Nephron progenitor cell (in vitro differentiated cells): ENCODE results near the gene KCND3.

Experiments used
- DNase-seq: peaks from one replicate; pipeline ENCODE4 v3.0.0; 2021
- H3K27ac Mint-ChIP-seq: 2 replicates; pipeline ENCODE4 v1.8.0; 2021; ENCODE audit warnings: mild to moderate bottlenecking, moderate library complexity, mixed read lengths
- H3K27me3 Mint-ChIP-seq: 2 replicates; pipeline ENCODE4 v1.8.0; 2021; ENCODE audit warnings: mild to moderate bottlenecking, low read depth, mixed read lengths; ENCODE audit not compliant: poor library complexity
- H3K36me3 Mint-ChIP-seq: 2 replicates; pipeline ENCODE4 v1.8.0; 2021; ENCODE audit warnings: low read depth, mixed read lengths
- H3K4me1 Mint-ChIP-seq: 2 replicates; pipeline ENCODE4 v1.8.0; 2021; ENCODE audit warnings: mixed read lengths
- H3K4me3 Mint-ChIP-seq: 2 replicates; pipeline ENCODE4 v1.8.0; 2021; ENCODE audit warnings: mild to moderate bottlenecking, moderate library complexity, mixed read lengths
- H3K9me3 Mint-ChIP-seq: 2 replicates; pipeline ENCODE4 v1.8.0; 2021; ENCODE audit warnings: mild to moderate bottlenecking, moderate library complexity, mixed read lengths
- TF ChIP-seq, protein P1 (sequence below): fragments of 200-600 bp; sonication (generic); IDR thresholded peaks from 2 replicates; pipeline ENCODE4 v1.5.0; 2021; ENCODE audit warnings: antibody characterized with exemption

Gene KCND3

DNA sequence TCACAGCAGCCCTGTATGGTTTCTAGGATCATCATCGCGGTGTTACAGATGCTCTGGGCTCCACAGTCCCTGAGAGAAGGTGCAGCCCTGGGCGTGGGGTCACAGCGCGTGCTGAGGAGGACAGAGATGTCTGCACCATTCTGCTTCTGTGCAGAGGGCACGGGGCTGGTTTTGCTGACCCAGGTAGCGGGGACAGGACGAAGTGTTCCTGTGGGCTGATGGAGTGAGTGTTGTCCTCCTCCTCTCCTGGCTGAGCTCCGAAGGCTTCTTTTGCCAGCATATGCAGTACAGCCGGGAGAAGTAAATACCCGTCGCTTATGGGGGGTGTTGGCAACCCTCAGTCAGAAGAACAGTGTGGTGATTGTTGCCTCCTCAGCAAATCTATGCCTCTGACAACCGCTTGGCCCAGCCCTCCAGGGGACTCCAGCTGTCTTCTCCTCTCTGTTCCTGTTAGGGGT, 132.2 kb downstream of the KCND3 start:
- H3K4me3 Mint-ChIP-seq = no peak overlapping the region
- DNase-seq = no peak
- no peaks in the 10 kb centered on the region for H3K36me3 Mint-ChIP-seq
- no peaks in the 10 kb centered on the region for H3K4me1 Mint-ChIP-seq
- H3K9me3 Mint-ChIP-seq = no peaks in the 10 kb centered on the region
- no peak overlapping the region for H3K27ac Mint-ChIP-seq
- peaks cover 35% of the 10 kb centered on the region for H3K27me3 Mint-ChIP-seq
- TF ChIP-seq, protein P1, sequence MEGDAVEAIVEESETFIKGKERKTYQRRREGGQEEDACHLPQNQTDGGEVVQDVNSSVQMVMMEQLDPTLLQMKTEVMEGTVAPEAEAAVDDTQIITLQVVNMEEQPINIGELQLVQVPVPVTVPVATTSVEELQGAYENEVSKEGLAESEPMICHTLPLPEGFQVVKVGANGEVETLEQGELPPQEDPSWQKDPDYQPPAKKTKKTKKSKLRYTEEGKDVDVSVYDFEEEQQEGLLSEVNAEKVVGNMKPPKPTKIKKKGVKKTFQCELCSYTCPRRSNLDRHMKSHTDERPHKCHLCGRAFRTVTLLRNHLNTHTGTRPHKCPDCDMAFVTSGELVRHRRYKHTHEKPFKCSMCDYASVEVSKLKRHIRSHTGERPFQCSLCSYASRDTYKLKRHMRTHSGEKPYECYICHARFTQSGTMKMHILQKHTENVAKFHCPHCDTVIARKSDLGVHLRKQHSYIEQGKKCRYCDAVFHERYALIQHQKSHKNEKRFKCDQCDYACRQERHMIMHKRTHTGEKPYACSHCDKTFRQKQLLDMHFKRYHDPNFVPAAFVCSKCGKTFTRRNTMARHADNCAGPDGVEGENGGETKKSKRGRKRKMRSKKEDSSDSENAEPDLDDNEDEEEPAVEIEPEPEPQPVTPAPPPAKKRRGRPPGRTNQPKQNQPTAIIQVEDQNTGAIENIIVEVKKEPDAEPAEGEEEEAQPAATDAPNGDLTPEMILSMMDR = no peak

- Mint-ChIP-seq H3K27me3 (peaks cover 39% of the 10 kb centered on the region), H3K27ac (peak overlapping the region; percentile 65), H3K4me1 (no peaks in the 10 kb centered on the region), H3K36me3 (no peaks in the 10 kb centered on the region), H3K4me3 (no peak overlapping the region), H3K9me3 (no peaks in the 10 kb centered on the region)
- TF ChIP-seq, protein P1 = no peak
- DNase-seq = no peak
These were observed 132.9 kb downstream of the KCND3 start for GRCh38 chr1:111856411-111857185.

GRCh38 chr1:111855260-111855659, 134.2 kb downstream of the KCND3 start:
- no peaks in the 10 kb centered on the region for H3K4me1 Mint-ChIP-seq
- TF ChIP-seq, protein P1 = no peak
- DNase-seq = no peak
- H3K36me3 Mint-ChIP-seq = no peaks in the 10 kb centered on the region
- no peak overlapping the region for H3K27ac Mint-ChIP-seq
- H3K4me3 Mint-ChIP-seq = no peak overlapping the region
- H3K9me3 Mint-ChIP-seq = no peaks in the 10 kb centered on the region
- H3K27me3 Mint-ChIP-seq = peaks cover 48% of the 10 kb centered on the region

DNA sequence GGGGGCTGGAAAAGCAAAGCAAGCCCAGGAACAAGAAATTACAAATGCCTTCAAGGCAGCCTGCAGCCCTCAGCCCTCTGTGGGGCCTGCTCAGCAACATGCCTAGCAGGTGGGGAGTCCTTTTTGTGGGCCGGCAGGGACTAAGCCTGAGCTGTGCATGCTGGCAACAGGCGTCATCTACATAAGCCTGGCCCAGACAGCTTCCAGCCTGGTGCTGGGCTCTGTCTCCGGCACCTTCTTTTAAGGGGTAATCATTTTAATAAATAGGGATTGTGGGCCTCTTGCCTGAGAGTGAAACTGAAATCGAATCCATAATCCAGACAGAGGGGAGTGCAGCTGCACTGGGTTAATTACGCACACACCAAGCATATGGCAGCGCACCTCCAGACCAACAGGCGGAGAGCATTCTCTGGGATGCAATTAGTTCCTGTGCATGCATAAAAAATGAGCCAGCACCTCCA, 137.2 kb downstream of the KCND3 start:
- H3K4me1 Mint-ChIP-seq = no peaks in the 10 kb centered on the region

DNA sequence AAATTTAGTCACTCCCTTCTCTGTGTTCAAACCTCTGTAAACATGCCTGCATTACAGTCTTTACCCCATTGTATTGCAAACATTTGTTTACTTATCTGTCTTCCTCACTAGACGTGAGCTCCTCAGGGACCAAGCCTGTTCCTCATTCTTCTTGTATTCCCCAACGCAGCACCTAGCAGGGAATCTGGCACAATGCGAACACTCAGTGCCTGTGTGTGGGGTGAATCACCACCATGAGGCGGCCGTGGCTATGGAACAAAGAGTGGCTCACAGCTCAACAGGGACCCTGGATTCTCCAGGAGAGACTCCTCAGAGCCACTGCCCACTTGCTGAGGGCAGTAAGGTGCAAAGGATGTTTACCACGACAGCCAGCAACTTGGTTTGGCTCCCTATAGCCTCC, 137.9 kb downstream of the KCND3 start:
- Mint-ChIP-seq H3K27ac (no peak overlapping the region), H3K4me3 (no peak overlapping the region), H3K36me3 (no peaks in the 10 kb centered on the region), H3K4me1 (no peaks in the 10 kb centered on the region), H3K9me3 (no peaks in the 10 kb centered on the region), H3K27me3 (peaks cover 39% of the 10 kb centered on the region)
- TF ChIP-seq, protein P1 = no peak
- no peak for DNase-seq

More for the DNA sequence above, 137.2 kb downstream of the KCND3 start:
- Mint-ChIP-seq H3K27me3 (peaks cover 39% of the 10 kb centered on the region), H3K4me3 (no peak overlapping the region), H3K36me3 (no peaks in the 10 kb centered on the region), H3K27ac (no peak overlapping the region), H3K9me3 (no peaks in the 10 kb centered on the region)
- TF ChIP-seq, protein P1 = no peak
- no peak for DNase-seq

GRCh38 chr1:111850109-111850508, 139.4 kb downstream of the KCND3 start:
- no peak for DNase-seq
- Mint-ChIP-seq H3K4me1 (no peaks in the 10 kb centered on the region), H3K9me3 (no peaks in the 10 kb centered on the region), H3K4me3 (no peak overlapping the region), H3K27me3 (peaks cover 49% of the 10 kb centered on the region), H3K27ac (no peak overlapping the region), H3K36me3 (no peaks in the 10 kb centered on the region)
- TF ChIP-seq, protein P1 = no peak
